ENCODE measurements around the gene MRO.

DNA sequence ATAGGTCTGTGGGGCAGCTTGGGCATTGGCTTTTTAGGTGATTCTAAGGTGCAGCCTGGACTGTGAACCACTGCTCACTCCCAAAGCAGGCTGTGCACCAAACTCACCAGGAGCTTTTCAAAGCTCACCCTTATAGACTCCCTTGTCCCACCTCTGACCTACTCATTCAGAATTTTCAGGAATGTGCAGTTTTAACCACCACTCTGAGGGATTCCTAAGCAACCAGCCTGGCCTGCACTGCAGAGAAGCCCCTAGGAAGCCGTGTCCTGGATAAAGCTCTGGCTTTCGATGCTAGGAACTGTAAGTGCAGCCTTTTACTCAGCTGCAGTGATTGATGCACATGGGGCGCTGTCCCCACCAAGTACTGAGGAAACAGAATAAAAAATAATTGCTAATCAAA, 33.0 kb downstream of the MRO start:
- TF ChIP-seq POLR2A (IDR thresholded peaks at IDR 0.05): no peak
- TF ChIP-seq, protein P1, sequence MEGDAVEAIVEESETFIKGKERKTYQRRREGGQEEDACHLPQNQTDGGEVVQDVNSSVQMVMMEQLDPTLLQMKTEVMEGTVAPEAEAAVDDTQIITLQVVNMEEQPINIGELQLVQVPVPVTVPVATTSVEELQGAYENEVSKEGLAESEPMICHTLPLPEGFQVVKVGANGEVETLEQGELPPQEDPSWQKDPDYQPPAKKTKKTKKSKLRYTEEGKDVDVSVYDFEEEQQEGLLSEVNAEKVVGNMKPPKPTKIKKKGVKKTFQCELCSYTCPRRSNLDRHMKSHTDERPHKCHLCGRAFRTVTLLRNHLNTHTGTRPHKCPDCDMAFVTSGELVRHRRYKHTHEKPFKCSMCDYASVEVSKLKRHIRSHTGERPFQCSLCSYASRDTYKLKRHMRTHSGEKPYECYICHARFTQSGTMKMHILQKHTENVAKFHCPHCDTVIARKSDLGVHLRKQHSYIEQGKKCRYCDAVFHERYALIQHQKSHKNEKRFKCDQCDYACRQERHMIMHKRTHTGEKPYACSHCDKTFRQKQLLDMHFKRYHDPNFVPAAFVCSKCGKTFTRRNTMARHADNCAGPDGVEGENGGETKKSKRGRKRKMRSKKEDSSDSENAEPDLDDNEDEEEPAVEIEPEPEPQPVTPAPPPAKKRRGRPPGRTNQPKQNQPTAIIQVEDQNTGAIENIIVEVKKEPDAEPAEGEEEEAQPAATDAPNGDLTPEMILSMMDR (IDR thresholded peaks at IDR 0.05): no peak

Measured in uterus (tissue), 2 donors.